IMR-90 (cell line): ENCODE results near the gene SEPHS1. TPM values are rescaled to one million over a fixed set of nuclear protein-coding genes. Genes with fewer than 3 reads are reported as not detected.

Experiments used
- polyA plus RNA-seq, 3 experiments: library from polyadenylated mRNA; depleted of rRNA; stranded (reverse); fragments of >200 nt; gene quantifications; 2 replicates each; pipeline ENCODE4 v1.2.3, GENCODE V29; 2012; ENCODE audit warnings: low replicate concordance in 1 of 3
- total RNA-seq: library from RNA; depleted of rRNA; stranded (reverse); fragments of >200 nt; gene quantifications from 2 replicates; pipeline ENCODE4 v1.2.3, GENCODE V29; 2012; rRNA removed

Gene SEPHS1
- total and polyA plus RNA-seq, 2 of the 4 experiments (the other 2 are of a cell fraction), result 39.4 to 69.4 TPM

Other genes with a start within 250 kb of the SEPHS1 start
- 34.8 and 56.9 TPM in 2 replicates for gene OPTN, start 248.1 kb downstream of the SEPHS1 start, total RNA-seq
- gene OPTN, start 248.1 kb downstream of the SEPHS1 start, polyA plus RNA-seq (2012; rRNA removed), result 39.1 and 41.4 TPM in 2 replicates
- 11.8 and 14.4 TPM in 2 replicates for gene MCM10, start 186.7 kb downstream of the SEPHS1 start, total RNA-seq
- gene MCM10, start 186.7 kb downstream of the SEPHS1 start, polyA plus RNA-seq (2012; rRNA removed), result 4.9 and 5.4 TPM in 2 replicates
- not detected in 2 replicates for gene UCMA, start 113.9 kb downstream of the SEPHS1 start, total RNA-seq
- not detected in 2 replicates for gene UCMA, start 113.9 kb downstream of the SEPHS1 start, polyA plus RNA-seq (2012; rRNA removed)
- gene PHYH, start 48.2 kb downstream of the SEPHS1 start, total RNA-seq, result 9.7 and 10.9 TPM in 2 replicates
- gene PHYH, start 48.2 kb downstream of the SEPHS1 start, polyA plus RNA-seq (2012; rRNA removed), result 10.7 and 13.4 TPM in 2 replicates
- 2.3 and 3.1 TPM in 2 replicates for gene BEND7, start 180.7 kb upstream of the SEPHS1 start, total RNA-seq
- gene BEND7, start 180.7 kb upstream of the SEPHS1 start, polyA plus RNA-seq (2012; rRNA removed), result 2.5 and 3.5 TPM in 2 replicates
- 10.0 and 34.4 TPM in 2 replicates for gene PRPF18, start 238.7 kb upstream of the SEPHS1 start, total RNA-seq
- 14.1 and 16.9 TPM in 2 replicates for gene PRPF18, start 238.7 kb upstream of the SEPHS1 start, polyA plus RNA-seq (2012; rRNA removed)